HCT116 (cell line): ENCODE measurements around the gene TSG101. TPM values are rescaled to one million over a fixed set of nuclear protein-coding genes. Genes with fewer than 3 reads are reported as not detected.

Source experiments
- ATAC-seq: fragments of 200-7000 bp; cut with Tn5 transposase; 2 replicates; pipeline ENCODE4 v1.9.1; 2020; ENCODE audit warnings: mild to moderate bottlenecking, moderate library complexity
- BruUV-seq: library from RNA; stranded (reverse); fragments of 400-500 nt; replicated peaks from 2 replicates; lab custom pipeline; 2021; lab: Mats Ljungman, UMichigan
- CTCF ChIA-PET: fragments of 300-600 bp; sonication (Branson Sonifier 250); formaldehyde crosslinking; loops from one replicate; lab custom pipeline; 2021; ENCODE audit warnings: antibody characterized with exemption; lab: Charles Lee
- POLR2A ChIA-PET: fragments of 300-600, 350-600 bp; sonication (Branson Sonifier 250); formaldehyde crosslinking; loops from one replicate; lab custom pipeline; 2021; ENCODE audit warnings: antibody characterized with exemption; lab: Charles Lee
- RAD21 ChIA-PET, 2 experiments: fragments of 300-600 bp; sonication (Branson Sonifier 250); formaldehyde crosslinking; loops; one replicate each; lab custom pipeline; 2023; ENCODE audit warnings: low total read pairs in 2 of 2; ENCODE audit not compliant: uncharacterized antibody in 2 of 2, unreplicated experiment in 2 of 2, low non-redundant PET in 1 of 2; lab: Charles Lee
- DNase-seq: peaks from one replicate; pipeline ENCODE4 v3.0.0-alpha.2; 2010; ENCODE audit warnings: low read depth, low spot score
- H2AFZ ChIP-seq: fragments of 200-600 bp; shearing (Covaris generic), sonication (generic); 2 replicates; pipeline ENCODE4 v1.6.1; 2017; ENCODE audit warnings: low read depth, mixed run types, mixed read lengths, antibody characterized with exemption, low read length; ENCODE audit not compliant: poor library complexity, severe bottlenecking
- H3K27ac ChIP-seq: 2 replicates; pipeline ENCODE4 v1.5.1; 2012; ENCODE audit warnings: low read depth, low read length
- H3K27me3 ChIP-seq: fragments of 200-600 bp; sonication (generic); 2 replicates; pipeline ENCODE4 v1.6.1; 2016; ENCODE audit warnings: mixed run types, low read length, mixed read lengths; ENCODE audit not compliant: insufficient read depth
- H3K36me3 ChIP-seq, 2 experiments: fragments of 200-500 bp in 1 of 2; fragments of 200-600 bp in 1 of 2; sonication (Bioruptor generic) in 1 of 2; sonication (generic) in 1 of 2; 2 replicates each; pipeline versions ENCODE4 v1.5.1 to v1.6.1; 2014 to 2016; ENCODE audit warnings: low read length in 2 of 2, inconsistent platforms in 1 of 2, mixed read lengths in 1 of 2, mixed run types in 1 of 2; ENCODE audit not compliant: insufficient read depth in 2 of 2, control insufficient read depth in 1 of 2
- H3K4me1 ChIP-seq, 2 experiments: fragments of 200-600 bp in 1 of 2; sonication (generic) in 1 of 2; 2 replicates each; pipeline versions ENCODE4 v1.5.1 to v1.6.1; 2012 to 2017; ENCODE audit warnings: low read length in 2 of 2, inconsistent platforms in 1 of 2, mild to moderate bottlenecking in 1 of 2, mixed read lengths in 1 of 2, mixed run types in 1 of 2, moderate library complexity in 1 of 2; ENCODE audit not compliant: insufficient read depth in 2 of 2, control insufficient read depth in 1 of 2
- H3K4me2 ChIP-seq: fragments of 200-600 bp; sonication (generic); 2 replicates; pipeline ENCODE4 v1.6.1; 2017; ENCODE audit warnings: mixed run types, low read length, mixed read lengths
- H3K4me3 ChIP-seq, 2 experiments: fragments of 200-600 bp in 1 of 2; sonication (generic) in 1 of 2; replicated peaks in 1 of 2; 2 replicates each; pipeline ENCODE4 v1.5.1; 2011 to 2016; ENCODE audit warnings: low read length in 2 of 2, control low read depth in 1 of 2, low read depth in 1 of 2, mild to moderate bottlenecking in 1 of 2, mixed read lengths in 1 of 2, mixed run types in 1 of 2
- H3K79me2 ChIP-seq: fragments of 200-600 bp; sonication (generic); 2 replicates; pipeline ENCODE4 v1.6.1; 2017; ENCODE audit warnings: mild to moderate bottlenecking, mixed run types, low read length, moderate library complexity, mixed read lengths; ENCODE audit not compliant: insufficient read depth
- H3K9ac ChIP-seq: fragments of 200-600 bp; sonication (generic); 2 replicates; pipeline ENCODE4 v1.6.1; 2016; ENCODE audit warnings: low read length, mixed read lengths
- H3K9me2 ChIP-seq: fragments of 200-600 bp; sonication (generic), shearing (Covaris generic); 2 replicates; pipeline ENCODE4 v1.6.1; 2017; ENCODE audit warnings: mixed run types, mild to moderate bottlenecking, moderate library complexity; ENCODE audit not compliant: insufficient read depth
- H3K9me3 ChIP-seq, 2 experiments: fragments of 200-500 bp in 1 of 2; fragments of 200-600 bp in 1 of 2; sonication (Bioruptor generic) in 1 of 2; sonication (generic) in 1 of 2; 2 replicates each; pipeline ENCODE4 v1.6.1; 2014 to 2017; ENCODE audit warnings: low read length in 2 of 2, mixed read lengths in 2 of 2, inconsistent platforms in 1 of 2, low read depth in 1 of 2, mild to moderate bottlenecking in 1 of 2, mixed run types in 1 of 2, moderate library complexity in 1 of 2; ENCODE audit not compliant: control insufficient read depth in 1 of 2, insufficient read depth in 1 of 2
- H4K20me1 ChIP-seq: fragments of 200-600 bp; sonication (generic), shearing (Covaris generic); 2 replicates; pipeline ENCODE4 v1.6.1; 2017; ENCODE audit warnings: mixed run types, mild to moderate bottlenecking, moderate library complexity; ENCODE audit not compliant: insufficient read depth
- CEBPB ChIP-seq: IDR thresholded peaks from 2 replicates; pipeline ENCODE4 v1.6.1; 2012; ENCODE audit warnings: low read depth
- CTCF ChIP-seq, 3 experiments: fragments of 200-600 bp in 1 of 3; sonication (generic) in 1 of 3; IDR thresholded peaks in 2 of 3; conservative IDR thresholded peaks in 1 of 3; 2 replicates each; pipeline ENCODE4 v1.5.1; 2012 to 2017; ENCODE audit warnings: low read depth in 2 of 3, low read length in 2 of 3, antibody characterized with exemption in 1 of 3, borderline replicate concordance in 1 of 3, control low read depth in 1 of 3, mild to moderate bottlenecking in 1 of 3, mixed read lengths in 1 of 3, mixed run types in 1 of 3, moderate library complexity in 1 of 3; ENCODE audit not compliant: insufficient read depth in 1 of 3
- RAD21 ChIP-seq: IDR thresholded peaks from 2 replicates; pipeline ENCODE4 v1.6.1; 2012; ENCODE audit warnings: low read depth, mild to moderate bottlenecking
- TCF7L2 ChIP-seq: IDR thresholded peaks from 2 replicates; pipeline ENCODE4 v1.7.0; 2011; ENCODE audit warnings: borderline replicate concordance, inconsistent platforms; ENCODE audit not compliant: insufficient read depth, insufficient read length; ENCODE audit errors: extremely low read depth
- intact Hi-C: fragments of 100-400 bp; cut with micrococcal nuclease; formaldehyde crosslinking; loops from 2 replicates; pipeline ENCODE4 v1.10.0; 2022
- total RNA-seq: library from RNA; stranded (reverse); gene quantifications from one replicate; pipeline ENCODE4 v1.2.1, GENCODE V29; 2021; ENCODE audit not compliant: unreplicated experiment
- TF ChIP-seq, protein P1 (sequence below): IDR thresholded peaks from 2 replicates; pipeline ENCODE4 v1.6.1; 2012

The TSG101 gene
- total RNA-seq, 1 experiment from 2014 or later: 61.9 TPM

DNA sequence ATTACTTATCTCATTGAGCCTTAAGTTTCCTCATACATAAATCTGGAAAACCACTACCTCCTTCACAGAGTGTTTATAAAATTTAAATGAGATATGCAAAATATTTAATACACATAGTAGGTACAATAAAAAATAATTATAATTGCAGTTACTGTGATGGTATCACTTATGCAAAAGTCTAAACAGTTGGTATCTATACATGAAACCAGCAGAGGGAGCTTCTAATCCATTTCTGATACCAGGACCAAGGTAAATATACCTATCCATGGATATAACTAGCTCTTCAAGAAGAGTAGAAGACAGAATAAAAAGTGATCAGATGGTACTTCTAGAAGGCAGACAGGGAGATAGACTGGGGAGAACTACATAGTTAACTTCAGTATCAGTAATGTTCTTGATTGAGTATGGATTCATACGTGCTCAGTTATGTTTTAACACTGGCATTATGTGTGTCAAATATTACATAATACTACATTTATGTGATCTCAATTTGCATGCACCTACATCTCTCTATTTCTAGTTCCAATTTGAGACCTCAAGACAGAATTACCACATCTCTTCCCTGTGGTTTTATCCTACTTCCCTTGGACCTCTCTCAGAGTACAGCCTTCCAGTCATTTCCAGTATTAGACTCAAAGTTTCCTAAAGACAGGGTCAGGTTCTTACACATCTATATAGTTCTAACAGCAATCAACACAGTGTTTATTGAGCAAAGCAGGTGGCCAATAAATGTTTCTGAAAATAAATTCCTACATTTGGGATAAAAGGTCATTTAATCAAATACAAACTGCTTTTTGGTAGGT lies 13.7 kb upstream of the TSG101 start:
- H3K9me2 ChIP-seq: no peaks in the 10 kb centered on the region
- intact Hi-C loops: loop anchor here (1.0 to 10.0 kb wide), 4 partner anchors 111 to 426 kb away; no protein-coding TSS in a partner anchor
- H3K4me2 ChIP-seq: no peak overlapping the region
- no peaks in the 10 kb centered on the region for H4K20me1 ChIP-seq
- RAD21 ChIA-PET: interaction anchor here (0.7 to 1.9 kb wide), 4 partner anchors 111 to 224 kb away, joined by 3 to 7 read pairs (median 5); no protein-coding TSS in a partner anchor
- POLR2A ChIA-PET: interaction anchor here (0.9 kb wide), 1 partner anchor 14 kb away, joined by 3 read pairs; the partner anchor contains the start of gene TSG101
- ATAC-seq (peak; percentile 89), DNase-seq (no peak)
- CTCF ChIA-PET: interaction anchor here (0.8 to 3.0 kb wide), 20 partner anchors 10 to 425 kb away, joined by 3 to 42 read pairs (median 5); partner anchors contain the start of genes SPTY2D1, TSG101 and UEVLD
- H3K79me2 ChIP-seq: no peaks in the 10 kb centered on the region
- no peak overlapping the region for H2AFZ ChIP-seq
- no peaks in the 10 kb centered on the region for H3K27me3 ChIP-seq
- H3K36me3 ChIP-seq: no peaks in the 10 kb centered on the region; a peak in 2 of 4 replicates
- TF ChIP-seq CEBPB (0 out of 2 replicates have a peak, but pooled peaks have one; percentile 3), TCF7L2 (no peak), CTCF (IDR thresholded peaks at IDR 0.05 in 2 of 3, conservative IDR thresholded peaks at IDR 0.05 in 1 of 3; ENCODE audit: borderline replicate concordance in 1 of 3, insufficient read depth in 1 of 3, low read depth in 2 of 3, low read length in 2 of 3) (peak; percentile 49 to 82 (median 71); a peak in 5 of 6 replicates), RAD21 (peak; percentile 81)
- TF ChIP-seq, protein P1, sequence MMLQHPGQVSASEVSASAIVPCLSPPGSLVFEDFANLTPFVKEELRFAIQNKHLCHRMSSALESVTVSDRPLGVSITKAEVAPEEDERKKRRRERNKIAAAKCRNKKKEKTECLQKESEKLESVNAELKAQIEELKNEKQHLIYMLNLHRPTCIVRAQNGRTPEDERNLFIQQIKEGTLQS: no peak
- no peak overlapping the region for H3K4me3 ChIP-seq
- no peak overlapping the region for H3K9ac ChIP-seq
- no TSS peak for BruUV-seq
- no peaks in the 10 kb centered on the region for H3K9me3 ChIP-seq
- no peak overlapping the region for H3K27ac ChIP-seq
- H3K4me1 ChIP-seq: no peaks in the 10 kb centered on the region
